HepG2 (cell line): ENCODE data around the gene OLFM2. TPM values are rescaled to one million over a fixed set of nuclear protein-coding genes. Genes with fewer than 3 reads are reported as not detected.
A peak's percentile ranks its signal among the peaks of the same experiment; 100 is the strongest.

ENCODE experiments used
- BHLHE40 ChIP-seq: IDR thresholded peaks from 2 replicates; pipeline ENCODE4 v1.6.1; 2011; ENCODE audit warnings: low read length, improper control_type of control experiment
- CCDC6 ChIP-seq: sonication (generic); formaldehyde crosslinking; IDR thresholded peaks from 2 replicates; pipeline ENCODE4 v1.8.1; 2022; ENCODE audit warnings: mild to moderate bottlenecking, missing genetic modification reagents, moderate library complexity
- EHMT2 ChIP-seq: fragments of 200-600 bp; sonication (generic); IDR thresholded peaks from 2 replicates; pipeline ENCODE4 v1.7.0; 2017; ENCODE audit warnings: antibody characterized with exemption, low read depth, low read length, borderline replicate concordance
- ELF1 ChIP-seq: sonication (generic); formaldehyde crosslinking; IDR thresholded peaks from 2 replicates; pipeline ENCODE4 v1.4.0; 2020; ENCODE audit warnings: missing genetic modification reagents
- GATAD1 ChIP-seq: IDR thresholded peaks from 2 replicates; pipeline ENCODE4 v1.6.1; 2016; ENCODE audit warnings: missing genetic modification reagents, missing compliant biosample characterization
- HCFC1 ChIP-seq: fragments of 150-350 bp; IDR thresholded peaks from 2 replicates; pipeline ENCODE4 v1.6.1; 2014; ENCODE audit warnings: low read depth, low read length
- HHEX ChIP-seq: IDR thresholded peaks from 2 replicates; pipeline ENCODE4 v1.6.1; 2016; ENCODE audit warnings: control low read depth
- MEIS1 ChIP-seq: sonication (generic); formaldehyde crosslinking; IDR thresholded peaks from 2 replicates; pipeline ENCODE4 v1.9.0; 2021; ENCODE audit warnings: mild to moderate bottlenecking, missing genetic modification reagents, moderate library complexity, borderline replicate concordance
- NAIF1 ChIP-seq: sonication (generic); formaldehyde crosslinking; IDR thresholded peaks from 2 replicates; pipeline ENCODE4 v1.5.0; 2020; ENCODE audit warnings: mild to moderate bottlenecking, missing genetic modification reagents, borderline replicate concordance
- NRL ChIP-seq: sonication (generic); formaldehyde crosslinking; IDR thresholded peaks from 2 replicates; pipeline ENCODE4 v1.5.0; 2020; ENCODE audit warnings: missing genetic modification reagents, mild to moderate bottlenecking, moderate library complexity, borderline replicate concordance
- RARG ChIP-seq: sonication (generic); formaldehyde crosslinking; IDR thresholded peaks from 2 replicates; pipeline ENCODE4 v1.4.0; 2020; ENCODE audit warnings: low read depth, mild to moderate bottlenecking, missing genetic modification reagents
- RFX1 ChIP-seq: fragments of 450-650 bp; IDR thresholded peaks from 2 replicates; pipeline ENCODE4 v1.6.1; 2017
- SALL1 ChIP-seq: sonication (generic); formaldehyde crosslinking; IDR thresholded peaks from 2 replicates; pipeline ENCODE4 v1.8.0; 2022; ENCODE audit warnings: mild to moderate bottlenecking, missing genetic modification reagents
- TAF1 ChIP-seq: sonication (generic); formaldehyde crosslinking; IDR thresholded peaks from 2 replicates; pipeline ENCODE4 v1.4.0; 2020; ENCODE audit warnings: missing genetic modification reagents
- ZMYM3 ChIP-seq: sonication (generic); formaldehyde crosslinking; IDR thresholded peaks from 2 replicates; pipeline ENCODE4 v1.5.1; 2020; ENCODE audit warnings: mild to moderate bottlenecking, missing genetic modification reagents
- ZNF224 ChIP-seq: sonication (generic); formaldehyde crosslinking; IDR thresholded peaks from 2 replicates; pipeline ENCODE4 v1.5.0; 2020; ENCODE audit warnings: mild to moderate bottlenecking, missing genetic modification reagents
- ZNF446 ChIP-seq: sonication (generic); formaldehyde crosslinking; IDR thresholded peaks from 2 replicates; pipeline ENCODE4 v1.5.0; 2020; ENCODE audit warnings: mild to moderate bottlenecking, missing genetic modification reagents
- ZNF646 ChIP-seq: sonication (generic); formaldehyde crosslinking; IDR thresholded peaks from 2 replicates; pipeline ENCODE4 v1.9.0; 2021; ENCODE audit warnings: mild to moderate bottlenecking, missing genetic modification reagents
- ZNF775 ChIP-seq: sonication (generic); formaldehyde crosslinking; IDR thresholded peaks from 2 replicates; pipeline ENCODE4 v1.4.0; 2020; ENCODE audit warnings: missing genetic modification reagents, mild to moderate bottlenecking, moderate library complexity, borderline replicate concordance
- ZUFSP ChIP-seq: sonication (generic); formaldehyde crosslinking; IDR thresholded peaks from 2 replicates; pipeline ENCODE4 v1.9.0; 2021; ENCODE audit warnings: missing genetic modification reagents, mild to moderate bottlenecking, borderline replicate concordance
- polyA plus RNA-seq, 8 experiments: library from polyadenylated mRNA; depleted of rRNA in 3 of 8; stranded (reverse) in 7 of 8; unstranded in 1 of 8; fragments of >200 nt; fragmentation: Illumina TruSeq in 4 of 8; extraction: Trizol in 4 of 8; gene quantifications; 2 replicates each; pipeline versions ENCODE4 v1.2.1 to v1.2.3, GENCODE V29; 2011 to 2016; ENCODE audit warnings: low read depth in 4 of 8, missing spikeins in 1 of 8, mixed read lengths in 1 of 8; ENCODE audit not compliant: insufficient read depth in 1 of 8
- total RNA-seq, 5 experiments: library from RNA; depleted of rRNA; stranded (reverse); fragments of >200 nt; fragmentation: Illumina TruSeq; extraction: Trizol; gene quantifications; 2 replicates each; pipeline ENCODE4 v1.2.3, GENCODE V29; 2016; ENCODE audit warnings: low read depth in 1 of 5

Gene OLFM2
- total and polyA plus RNA-seq, 2 of the 13 experiments (the other 11 are each of a cell fraction or from before 2014, with no cell fraction given): 0.20 to 0.51 TPM

- TF ChIP-seq ZNF646 (CRISPR knock-in tag) (no peak), HCFC1 (peak; percentile 12; the same call in 1 of the 2 replicates), HHEX (CRISPR knock-in tag) (no peak), SALL1 (CRISPR knock-in tag) (peak; percentile 62), TAF1 (CRISPR knock-in tag) (peak; percentile 90), ZNF446 (CRISPR knock-in tag) (no peak), NAIF1 (CRISPR knock-in tag) (no peak), GATAD1 (CRISPR knock-in tag) (peak; percentile 99), RFX1 (no peak), ZNF224 (CRISPR knock-in tag) (no peak), BHLHE40 (no peak), ZUFSP (CRISPR knock-in tag) (no peak), ZMYM3 (no peak), ZNF775 (CRISPR knock-in tag) (no peak; the same call in 1 of the 2 replicates), EHMT2 (no peak), CCDC6 (0 out of 2 replicates have a peak, but pooled peaks have one; percentile 70), NRL (CRISPR knock-in tag) (peak; percentile 89; the same call in 1 of the 2 replicates), RARG (CRISPR knock-in tag) (no peak), ELF1 (CRISPR knock-in tag) (peak; percentile 90), MEIS1 (0 out of 2 replicates have a peak, but pooled peaks have one; percentile 66)
These were observed 117.3 kb downstream of the OLFM2 start, which contains the start of gene FBXL12 (continued) for GRCh38 chr19:9818734-9819595.
